Skeletal muscle tissue (tissue), 4 donors: ENCODE results near the gene CAPZA2. TPM values are rescaled to one million over a fixed set of nuclear protein-coding genes. Genes with fewer than 3 reads are reported as not detected.

Experiments
- H3K27ac ChIP-seq: one replicate; pipeline ENCODE4 v1.7.0; 2013; ENCODE audit warnings: mild to moderate bottlenecking, low read depth, low read length, inconsistent platforms
- H3K27me3 ChIP-seq, 3 donors: one replicate each; pipeline ENCODE4 v1.7.0; 2013; ENCODE audit warnings: low read length in 3 of 3; ENCODE audit not compliant: control insufficient read depth in 3 of 3, insufficient read depth in 3 of 3
- H3K36me3 ChIP-seq, 3 donors: one replicate each; pipeline ENCODE4 v1.7.0; 2013; ENCODE audit warnings: low read length in 3 of 3; ENCODE audit not compliant: control insufficient read depth in 3 of 3, insufficient read depth in 3 of 3
- H3K4me1 ChIP-seq, 3 donors: one replicate each; pipeline ENCODE4 v1.7.0; 2013; ENCODE audit warnings: low read length in 3 of 3, mild to moderate bottlenecking in 3 of 3; ENCODE audit not compliant: control insufficient read depth in 3 of 3, insufficient read depth in 3 of 3
- H3K4me3 ChIP-seq, 3 donors: one replicate each; pipeline ENCODE4 v1.7.0; 2013; ENCODE audit warnings: low read length in 3 of 3
- H3K9ac ChIP-seq, 3 donors: one replicate each; pipeline ENCODE4 v1.7.0; 2013; ENCODE audit warnings: low read length in 3 of 3, mild to moderate bottlenecking in 3 of 3, moderate library complexity in 2 of 3, low read depth in 1 of 3
- H3K9me3 ChIP-seq, 3 donors: one replicate each; pipeline ENCODE4 v1.7.0; 2013; ENCODE audit warnings: low read length in 3 of 3; ENCODE audit not compliant: control insufficient read depth in 3 of 3
- total RNA-seq: library from RNA; depleted of rRNA; stranded (reverse); fragments of >200 nt; gene quantifications from one replicate; pipeline ENCODE4 v1.2.3, GENCODE V29; 2014
- donor health status: Osteomylitis.

The CAPZA2 gene
- total RNA-seq, 1 donor from 2014 or later: 72.5 TPM

DNA sequence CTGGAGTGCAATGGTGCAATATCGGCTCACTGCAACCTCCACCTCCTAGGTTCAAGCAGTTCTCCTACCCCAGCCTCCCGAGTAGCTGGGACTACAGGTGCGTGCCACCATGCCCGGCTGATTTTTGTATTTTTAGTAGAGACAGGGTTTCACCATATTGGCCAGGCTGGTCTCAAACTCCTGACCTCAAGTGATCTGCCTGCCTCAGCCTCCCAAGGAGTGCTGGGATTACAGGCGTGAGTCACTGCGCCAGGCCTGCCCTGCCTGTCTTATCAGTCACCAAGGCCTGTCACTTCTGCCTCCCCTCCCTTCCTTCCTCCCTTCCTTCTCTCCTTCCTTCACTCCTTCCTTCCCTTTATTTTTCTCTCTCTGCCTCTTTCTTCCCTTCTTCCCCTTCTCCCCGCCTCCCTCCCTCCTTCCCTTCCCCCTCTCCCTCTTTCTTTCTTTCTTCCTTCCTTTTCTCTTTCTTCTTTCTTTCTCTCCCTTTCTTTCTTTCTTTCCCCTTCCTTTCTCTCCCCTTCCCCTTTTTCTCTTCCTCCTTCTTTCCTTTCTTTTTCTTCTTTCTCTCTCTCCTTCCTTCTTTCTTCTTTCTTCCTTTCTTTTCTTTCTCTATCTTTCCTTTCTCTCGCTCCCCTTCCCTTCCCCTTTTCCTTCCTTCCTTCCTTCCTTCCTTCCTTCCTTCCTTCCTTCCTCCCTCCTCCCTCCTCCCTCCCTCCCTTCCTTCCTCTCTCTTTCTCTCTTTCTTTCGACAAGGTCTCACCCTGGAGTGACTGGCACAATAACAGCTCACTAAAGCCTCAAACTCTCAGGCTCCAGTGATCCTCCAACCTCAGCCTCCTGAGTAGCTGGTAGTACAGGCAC lies 87.8 kb downstream of the CAPZA2 start:
- Histone ChIP-seq H3K27me3 (no peaks in the 10 kb centered on the region), H3K9me3 (no peaks in the 10 kb centered on the region), H3K9ac (no peak overlapping the region), H3K4me1 (peaks cover 8 to 14% (median 12%) of the 10 kb centered on the region in 3 donors), H3K27ac (no peak overlapping the region), H3K36me3 (no peaks in the 10 kb centered on the region), H3K4me3 (no peak overlapping the region)

DNA sequence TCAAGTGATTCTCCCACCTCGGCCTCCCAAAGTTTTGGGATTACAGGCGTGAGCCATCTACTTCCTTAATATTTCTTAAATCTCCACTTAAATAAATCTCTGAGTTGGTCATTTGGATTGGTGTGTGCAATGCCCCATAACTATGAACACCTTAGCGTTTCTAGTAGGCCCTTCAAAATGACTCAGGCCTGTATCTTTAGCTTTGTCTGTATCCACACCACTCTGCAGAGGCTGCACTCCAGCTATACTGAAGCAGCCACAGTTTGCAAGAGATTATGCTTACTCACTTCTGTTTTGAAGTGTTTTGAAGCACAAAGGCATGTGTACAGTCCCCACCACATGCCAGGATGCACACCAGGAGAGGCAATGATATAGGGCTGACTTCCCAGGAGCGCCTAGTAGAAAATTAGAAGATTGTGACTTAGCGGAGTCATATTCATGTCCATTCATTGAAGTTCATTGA lies 88.5 kb downstream of the CAPZA2 start:
- H3K9ac ChIP-seq: no peak overlapping the region
- H3K9me3 ChIP-seq: no peaks in the 10 kb centered on the region
- no peaks in the 10 kb centered on the region for H3K27me3 ChIP-seq
- peaks cover 13 to 21% (median 14%) of the 10 kb centered on the region in 3 donors for H3K4me1 ChIP-seq
- no peak overlapping the region for H3K27ac ChIP-seq
- H3K36me3 ChIP-seq: no peaks in the 10 kb centered on the region
- no peak overlapping the region for H3K4me3 ChIP-seq

DNA sequence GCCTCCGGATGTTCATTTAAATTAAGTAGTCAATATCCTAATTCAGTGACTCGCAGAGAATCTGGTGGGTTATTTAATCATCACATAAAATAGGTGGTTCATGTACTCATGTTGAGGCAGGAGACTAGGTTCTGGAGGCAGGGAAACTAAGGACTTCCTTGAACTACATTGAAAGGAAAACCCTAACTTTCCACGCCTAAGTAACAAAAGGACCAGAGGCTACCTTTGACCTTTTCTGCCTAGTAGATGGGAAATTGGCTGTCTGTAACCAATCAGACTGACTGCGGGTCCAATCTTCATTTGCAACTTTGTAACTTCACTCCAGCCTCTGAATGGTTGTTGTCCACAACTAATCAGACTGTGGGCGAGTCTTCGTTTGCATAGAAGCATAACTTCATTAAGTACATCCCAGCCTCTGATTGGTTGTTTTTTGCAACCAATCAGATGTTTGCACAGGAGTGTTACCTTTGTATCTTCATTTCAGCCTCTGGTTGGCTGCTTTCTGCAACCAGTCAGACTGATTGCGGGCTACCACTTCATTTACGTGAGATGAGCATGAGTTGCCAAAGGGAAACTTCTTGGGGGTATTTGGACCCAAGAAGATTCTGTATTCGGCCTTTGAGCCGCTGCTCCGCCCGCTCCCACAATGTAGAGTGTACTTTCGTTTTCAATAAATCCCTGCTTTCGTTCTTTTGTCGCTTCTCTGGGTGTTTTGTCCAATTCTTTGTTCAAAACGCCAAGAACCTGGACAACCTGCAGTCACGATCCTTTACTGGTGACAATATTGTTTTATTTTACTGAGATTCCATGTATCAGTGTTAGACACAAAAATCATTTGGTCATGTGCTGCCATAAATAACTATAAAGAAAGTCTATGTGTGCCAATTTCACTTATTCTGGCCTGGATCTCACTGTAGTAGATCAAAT lies 89.2 kb downstream of the CAPZA2 start:
- Histone ChIP-seq H3K27me3 (no peaks in the 10 kb centered on the region), H3K9ac (no peak overlapping the region), H3K36me3 (no peaks in the 10 kb centered on the region), H3K4me1 (peaks cover 18 to 27% (median 19%) of the 10 kb centered on the region in 3 donors), H3K9me3 (no peaks in the 10 kb centered on the region), H3K4me3 (peak overlapping the region in 1 of 3 donors; percentile 1), H3K27ac (no peak overlapping the region)

DNA sequence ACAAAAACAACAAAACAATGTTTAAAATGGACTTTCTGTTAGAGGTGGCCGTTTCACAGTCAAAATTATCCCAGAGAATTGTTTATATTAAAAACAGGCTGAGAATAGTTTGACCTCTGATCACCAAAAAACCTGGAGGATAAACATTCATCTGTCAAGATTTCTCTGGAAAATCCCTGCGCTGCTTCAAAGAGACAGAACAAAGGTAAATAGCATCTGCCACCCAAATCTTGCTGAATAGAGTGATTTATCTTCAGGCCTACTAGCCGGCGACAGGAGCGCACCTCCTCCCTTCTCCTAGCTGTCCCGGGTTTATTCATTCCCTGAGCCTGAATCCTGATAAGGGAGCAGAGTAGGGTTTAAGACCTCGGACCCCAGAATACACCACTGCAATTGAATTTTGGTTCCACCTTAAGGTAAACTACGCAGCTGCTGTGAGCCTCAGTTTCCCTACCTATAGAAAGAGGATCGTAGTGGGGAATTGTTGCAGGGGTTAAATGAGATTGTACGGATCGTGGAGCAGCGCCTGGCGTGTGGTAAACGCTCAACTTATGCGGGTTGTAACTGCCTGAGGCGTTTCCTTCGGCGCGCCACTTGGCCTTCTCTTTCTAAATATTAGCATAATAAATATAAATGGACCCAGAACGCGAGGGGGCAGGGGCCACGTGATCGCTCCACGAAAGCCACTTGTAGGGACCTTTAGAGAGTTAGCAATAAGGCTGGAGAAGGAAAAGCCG lies 90.4 kb downstream of the CAPZA2 start:
- no peaks in the 10 kb centered on the region for H3K27me3 ChIP-seq
- H3K4me1 ChIP-seq: peaks cover 18 to 27% (median 19%) of the 10 kb centered on the region in 3 donors
- no peaks in the 10 kb centered on the region for H3K36me3 ChIP-seq
- no peaks in the 10 kb centered on the region for H3K9me3 ChIP-seq
- H3K4me3 ChIP-seq: peak overlapping the region; percentile 93 to 97 (median 95)
- peak overlapping the region; percentile 98 for H3K27ac ChIP-seq
- H3K9ac ChIP-seq: peak overlapping the region; percentile 92 to 97 (median 97)

DNA sequence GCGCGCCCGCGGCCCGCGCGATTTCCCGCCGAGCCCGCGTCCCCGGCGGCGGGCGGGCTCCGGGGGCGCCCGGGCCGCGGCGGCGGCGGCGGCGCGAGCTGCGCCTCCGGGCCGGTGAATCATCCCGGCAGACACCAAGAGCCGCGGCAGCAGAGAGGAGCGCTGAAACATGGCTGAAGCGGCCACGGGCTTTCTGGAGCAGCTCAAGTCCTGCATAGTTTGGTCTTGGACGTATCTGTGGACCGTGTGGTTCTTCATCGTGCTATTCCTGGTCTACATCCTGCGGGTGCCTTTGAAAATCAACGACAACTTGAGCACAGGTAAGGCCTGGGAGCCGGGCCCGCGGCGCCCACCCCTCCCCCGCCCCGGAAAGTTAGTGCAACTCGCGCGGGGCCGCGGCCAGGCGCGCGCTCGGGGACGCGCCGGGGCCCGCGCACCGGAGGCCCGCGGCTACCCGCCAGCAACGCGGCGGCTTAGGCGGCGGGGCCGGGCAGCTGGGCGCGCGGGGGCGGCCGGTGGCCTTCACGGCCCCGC lies 91.1 kb downstream of the CAPZA2 start, which contains the start of gene ST7:
Gene ST7 (plus strand): TSS at position 130 of the 534 bp plus-strand sequence. CDS start 40 bp downstream, at position 170.
- peak within 1 kb of the TSS; percentile 96 to 97 (median 97) for H3K9ac ChIP-seq
- H3K36me3 ChIP-seq: no peaks in the 10 kb centered on the region
- peaks cover 18 to 27% (median 19%) of the 10 kb centered on the region in 3 donors for H3K4me1 ChIP-seq
- H3K4me3 ChIP-seq: peak within 1 kb of the TSS; percentile 93 to 97 (median 95)
- H3K9me3 ChIP-seq: no peaks in the 10 kb centered on the region
- H3K27me3 ChIP-seq: no peaks in the 10 kb centered on the region
- peak within 1 kb of the TSS; percentile 98 for H3K27ac ChIP-seq

DNA sequence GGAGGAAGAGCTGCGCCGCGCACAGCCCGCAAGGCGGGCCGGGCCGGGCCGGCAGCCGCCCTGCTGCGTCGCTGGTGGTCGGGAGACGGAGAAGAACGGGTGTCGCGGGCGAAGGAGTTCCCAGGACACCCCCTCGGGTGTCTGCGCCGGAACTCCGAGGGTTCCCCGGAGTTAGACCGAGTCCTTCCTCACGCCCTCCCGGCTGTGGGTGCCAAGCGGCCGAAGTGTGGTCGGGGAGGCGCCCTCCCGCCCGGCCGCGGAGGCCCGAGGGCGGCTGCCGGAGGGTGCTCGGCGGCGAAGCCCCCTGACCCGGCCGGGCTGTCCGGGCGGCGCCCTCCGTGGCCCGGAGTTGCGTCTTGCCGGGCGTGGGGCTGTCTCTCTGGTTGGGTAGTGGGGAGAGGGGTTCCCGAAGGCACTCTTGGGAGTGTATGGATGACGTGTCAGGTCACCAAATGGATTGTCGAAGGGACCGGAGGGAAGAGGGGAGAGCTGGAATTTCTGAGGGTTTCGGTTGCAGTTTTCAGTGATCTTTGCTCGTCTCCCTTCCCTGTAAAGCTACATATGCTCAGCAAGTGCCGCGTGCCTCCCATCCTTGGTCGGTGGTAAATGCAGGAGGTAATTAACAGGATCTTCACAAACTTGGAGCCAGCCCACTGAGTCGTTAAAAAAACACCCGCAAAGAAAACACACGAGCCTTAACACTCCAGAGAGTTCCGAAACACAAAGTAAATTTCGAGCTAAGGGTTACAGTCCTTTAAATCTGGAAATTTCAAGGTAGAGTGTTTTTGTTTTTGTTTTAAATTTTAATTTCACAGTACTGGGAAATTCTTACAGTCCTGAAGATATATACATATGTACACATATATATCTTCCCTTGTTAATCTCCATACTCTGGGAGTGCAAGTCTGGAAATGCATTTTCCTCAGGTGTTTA lies 91.8 kb downstream of the CAPZA2 start:
- H3K4me1 ChIP-seq: peaks cover 18 to 27% (median 19%) of the 10 kb centered on the region in 3 donors
- H3K9ac ChIP-seq: peak overlapping the region; percentile 95 to 97 (median 96)
- no peaks in the 10 kb centered on the region for H3K36me3 ChIP-seq
- H3K9me3 ChIP-seq: no peaks in the 10 kb centered on the region
- H3K4me3 ChIP-seq: peak overlapping the region; percentile 85 to 94 (median 93)
- H3K27ac ChIP-seq: peak overlapping the region; percentile 98
- no peaks in the 10 kb centered on the region for H3K27me3 ChIP-seq

DNA sequence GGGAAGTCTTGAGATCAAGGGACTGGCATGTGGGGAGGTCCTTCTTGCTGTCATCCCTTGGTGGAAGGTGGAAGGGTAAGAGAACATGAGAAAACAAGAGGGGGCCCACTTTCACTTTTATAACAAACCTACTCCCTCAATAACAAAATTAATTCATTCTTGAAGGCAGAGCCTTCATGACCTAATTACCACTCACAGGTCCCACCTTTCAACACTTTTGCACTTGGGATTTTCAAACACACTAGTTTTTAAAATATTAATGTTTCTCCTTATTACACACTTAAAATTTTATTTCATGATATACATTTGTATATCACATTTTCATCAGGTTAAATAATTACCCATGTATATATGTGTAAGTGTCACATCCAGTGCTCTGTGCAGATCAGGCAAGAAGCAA lies 93.0 kb downstream of the CAPZA2 start:
- Histone ChIP-seq H3K4me1 (peaks cover 18 to 27% (median 19%) of the 10 kb centered on the region in 3 donors), H3K36me3 (no peaks in the 10 kb centered on the region), H3K9ac (peak overlapping the region; percentile 95 to 97 (median 96)), H3K27ac (peak overlapping the region; percentile 98), H3K4me3 (peak overlapping the region; percentile 85 to 94 (median 93)), H3K9me3 (no peaks in the 10 kb centered on the region), H3K27me3 (no peaks in the 10 kb centered on the region)

DNA sequence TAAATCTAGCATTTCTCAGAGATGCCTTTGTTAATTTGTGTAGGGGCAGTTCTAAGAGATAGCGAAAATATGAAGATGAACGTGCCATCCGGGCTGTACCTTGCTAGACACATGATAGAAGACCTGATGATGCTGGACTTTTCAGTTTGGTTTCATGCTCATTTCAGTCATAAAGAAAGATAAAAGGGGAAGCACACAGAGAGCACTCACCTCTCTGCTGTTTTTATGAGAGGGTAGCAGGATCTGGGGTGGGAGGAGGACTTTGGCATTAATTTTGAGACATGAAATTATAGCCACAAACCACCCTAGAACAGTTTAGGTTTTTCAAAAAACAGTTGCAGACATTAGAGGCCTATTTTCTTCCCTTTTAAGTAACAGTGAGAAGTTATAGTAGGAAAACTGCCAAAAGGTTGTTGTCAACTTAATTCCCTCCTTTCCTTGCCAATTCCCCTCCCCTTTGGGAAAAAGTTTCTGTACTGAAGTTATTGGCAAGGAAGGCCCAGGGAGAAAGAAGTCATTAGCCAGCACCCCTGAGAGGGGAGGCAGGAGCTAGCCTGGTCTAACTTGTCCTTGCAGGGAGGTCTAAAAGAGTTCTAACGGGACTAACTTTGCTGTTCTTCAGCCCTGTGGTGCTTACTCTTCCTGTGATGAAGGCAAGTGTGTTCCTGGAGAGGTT lies 93.6 kb downstream of the CAPZA2 start:
- H3K27me3 ChIP-seq: no peaks in the 10 kb centered on the region
- H3K9me3 ChIP-seq: no peaks in the 10 kb centered on the region
- H3K4me1 ChIP-seq: peaks cover 18 to 27% (median 19%) of the 10 kb centered on the region in 3 donors
- H3K9ac ChIP-seq: peak overlapping the region in 1 of 3 donors; percentile 27
- no peak overlapping the region for H3K4me3 ChIP-seq
- H3K27ac ChIP-seq: peak overlapping the region; percentile 48
- H3K36me3 ChIP-seq: no peaks in the 10 kb centered on the region
